ENCODE data around the gene SEC14L2. TPM values are rescaled to one million over a fixed set of nuclear protein-coding genes. Genes with fewer than 3 reads are reported as not detected.

Gene SEC14L2
- polyA plus RNA-seq, 1 donor from 2014 or later, result 2.7 TPM

GRCh38 chr22:30405731-30406130, 8.9 kb downstream of the SEC14L2 start:
- Histone ChIP-seq H3K27me3 (ENCODE audit: insufficient read depth, low read depth, low read length) (no peaks in the 10 kb centered on the region), H3K36me3 (ENCODE audit: insufficient read depth, low read length) (no peaks in the 10 kb centered on the region), H3F3A (ENCODE audit: insufficient read depth, low read length, poor library complexity, severe bottlenecking) (no peaks in the 10 kb centered on the region), H3K27ac (ENCODE audit: low read length) (no peak overlapping the region), H3K4me2 (ENCODE audit: low read length) (no peak overlapping the region), H2AFZ (ENCODE audit: low read depth, low read length) (no peak overlapping the region), H3K9ac (ENCODE audit: low read length) (no peak overlapping the region), H4K20me1 (ENCODE audit: insufficient read depth) (no peaks in the 10 kb centered on the region), H3K9me3 (ENCODE audit: low read length) (no peaks in the 10 kb centered on the region), H3K79me2 (replicated peaks; ENCODE audit: insufficient read depth, low read length) (no peaks in the 10 kb centered on the region), H3K4me3 (ENCODE audit: low read length) (no peak overlapping the region), H3K9me2 (ENCODE audit: insufficient read depth, low read length) (no peaks in the 10 kb centered on the region)
- TF ChIP-seq POLR2AphosphoS5 (IDR thresholded peaks at IDR 0.05) (no peak), CTCF (IDR thresholded peaks at IDR 0.05; ENCODE audit: poor library complexity, severe bottlenecking) (no peak), EP300 (conservative IDR thresholded peaks at IDR 0.05; ENCODE audit: poor library complexity, severe bottlenecking) (no peak), SMC3 (conservative IDR thresholded peaks at IDR 0.05; ENCODE audit: poor library complexity) (no peak), EZH2 (IDR thresholded peaks at IDR 0.05; ENCODE audit: borderline replicate concordance, insufficient read depth, low read length, poor library complexity, severe bottlenecking) (no peak), MXI1 (conservative IDR thresholded peaks at IDR 0.05; ENCODE audit: poor library complexity, severe bottlenecking) (no peak), REST (IDR thresholded peaks at IDR 0.05; ENCODE audit: borderline replicate concordance) (no peak), TAF1 (IDR thresholded peaks at IDR 0.05; ENCODE audit: low read depth) (no peak), RAD21 (conservative IDR thresholded peaks at IDR 0.05) (no peak)

- Histone ChIP-seq H4K20me1 (ENCODE audit: insufficient read depth) (no peaks in the 10 kb centered on the region), H3K9me3 (ENCODE audit: low read length) (no peaks in the 10 kb centered on the region), H3K27ac (ENCODE audit: low read length) (no peak overlapping the region), H3K4me2 (ENCODE audit: low read length) (no peak overlapping the region), H3K36me3 (ENCODE audit: insufficient read depth, low read length) (no peaks in the 10 kb centered on the region), H3K79me2 (replicated peaks; ENCODE audit: insufficient read depth, low read length) (no peaks in the 10 kb centered on the region), H2AFZ (ENCODE audit: low read depth, low read length) (no peak overlapping the region), H3K27me3 (ENCODE audit: insufficient read depth, low read depth, low read length) (no peaks in the 10 kb centered on the region), H3K9ac (ENCODE audit: low read length) (no peak overlapping the region), H3K9me2 (ENCODE audit: insufficient read depth, low read length) (no peaks in the 10 kb centered on the region), H3K4me3 (ENCODE audit: low read length) (no peak overlapping the region), H3F3A (ENCODE audit: insufficient read depth, low read length, poor library complexity, severe bottlenecking) (no peaks in the 10 kb centered on the region)
- TF ChIP-seq EZH2 (IDR thresholded peaks at IDR 0.05; ENCODE audit: borderline replicate concordance, insufficient read depth, low read length, poor library complexity, severe bottlenecking) (no peak), RAD21 (conservative IDR thresholded peaks at IDR 0.05) (no peak), EP300 (conservative IDR thresholded peaks at IDR 0.05; ENCODE audit: poor library complexity, severe bottlenecking) (no peak), REST (IDR thresholded peaks at IDR 0.05; ENCODE audit: borderline replicate concordance) (no peak), CTCF (IDR thresholded peaks at IDR 0.05; ENCODE audit: poor library complexity, severe bottlenecking) (no peak), SMC3 (conservative IDR thresholded peaks at IDR 0.05; ENCODE audit: poor library complexity) (no peak), POLR2AphosphoS5 (IDR thresholded peaks at IDR 0.05) (no peak), MXI1 (conservative IDR thresholded peaks at IDR 0.05; ENCODE audit: poor library complexity, severe bottlenecking) (no peak), TAF1 (IDR thresholded peaks at IDR 0.05; ENCODE audit: low read depth) (no peak)
These were observed 9.6 kb downstream of the SEC14L2 start for GRCh38 chr22:30406400-30406799.
